HG02571 (cell line): Measurements from ENCODE around the gene DNAAF9.

Experiments
- ATAC-seq: cut with Tn5 transposase; IDR thresholded peaks from one replicate; pipeline ENCODE4 v1.9.1; 2021; ENCODE audit warnings: mild to moderate bottlenecking, moderate library complexity; ENCODE audit not compliant: unreplicated experiment

The DNAAF9 gene

GRCh38 chr20:3378138-3378537 is 29.3 kb downstream of the DNAAF9 start:
- ATAC-seq, result no peak

GRCh38 chr20:3377644-3378043 is 29.8 kb downstream of the DNAAF9 start:
- no peak for ATAC-seq

GRCh38 chr20:3374296-3374695 is 33.2 kb downstream of the DNAAF9 start:
- no peak for ATAC-seq

GRCh38 chr20:3371754-3372153 is 35.7 kb downstream of the DNAAF9 start:
- no peak for ATAC-seq

GRCh38 chr20:3367089-3367488 is 40.4 kb downstream of the DNAAF9 start:
- ATAC-seq, result no peak

- ATAC-seq, result no peak
Measured at GRCh38 chr20:3364323-3365013, 43.0 kb downstream of the DNAAF9 start.

GRCh38 chr20:3360752-3361151 is 46.7 kb downstream of the DNAAF9 start:
- no peak for ATAC-seq

- ATAC-seq, result no peak
Measured at GRCh38 chr20:3358676-3359340, 48.7 kb downstream of the DNAAF9 start.
